ENCODE data around the gene MAPK1. TPM values are rescaled to one million over a fixed set of nuclear protein-coding genes. Genes with fewer than 3 reads are reported as not detected.
"Not testable (repeated sequence)": the region's sequence is repeated elsewhere in the genome, so short reads cannot be mapped to it uniquely, and the experiment has no call there.

MAPK1 gene
- 101 TPM in 2 replicates for total RNA-seq

GRCh38 chr22:21867528-21868266 is at the start of gene MAPK1:
Gene MAPK1 (minus strand): TSS chr22:21867645. CDS start chr22:21867440, 205 bp downstream.
- DNase-seq, result peak; percentile 98
- H3K9me3 Mint-ChIP-seq, result peaks cover 4% of the 10 kb centered on the region
- H3K27me3 Mint-ChIP-seq, result peaks cover 19% of the 10 kb centered on the region
- peaks cover 20% of the 10 kb centered on the region for H3K36me3 Mint-ChIP-seq (ENCODE audit: low read depth)
- intact Hi-C loops (cut with micrococcal nuclease), result loop anchor here (1.0 to 2.0 kb wide), 5 partner anchors 9 to 132 kb away; partner anchors contain the start of gene YPEL1
- H3K4me1 Mint-ChIP-seq, result peaks cover 34% of the 10 kb centered on the region
- H3K4me3 Mint-ChIP-seq, result peak within 1 kb of the TSS; percentile 92
- H3K27ac Mint-ChIP-seq, result peak within 1 kb of the TSS; percentile 97

DNA sequence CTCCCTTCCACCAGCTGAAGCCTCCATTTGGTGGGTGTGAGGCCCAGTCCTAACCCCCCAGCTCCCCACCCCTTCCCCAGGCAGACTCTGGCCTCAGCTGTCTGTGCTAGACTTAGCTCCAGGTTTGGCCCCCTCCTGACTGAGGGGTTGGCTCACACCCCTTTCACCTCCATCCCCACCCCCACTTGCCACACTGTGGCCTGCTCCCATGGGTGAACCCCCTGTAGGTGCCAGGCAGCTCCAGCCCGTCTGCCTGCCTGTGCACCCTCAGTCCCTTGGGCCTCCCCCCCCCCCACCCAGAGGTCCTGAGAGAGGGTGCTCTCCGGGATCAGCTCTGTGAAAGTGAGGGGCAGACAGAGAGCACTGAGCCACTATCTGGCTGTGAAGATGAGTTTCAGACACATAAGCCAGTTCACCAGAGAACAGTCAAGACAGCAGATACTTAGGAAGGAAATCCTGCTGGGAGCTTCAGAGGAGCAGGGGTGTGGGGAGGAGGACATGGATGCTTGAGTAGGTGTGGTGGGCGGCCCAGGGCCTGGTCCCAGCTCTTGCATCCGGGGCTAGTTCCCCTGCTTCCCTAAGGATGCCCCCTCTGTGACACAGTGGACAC is 49.0 kb upstream of the MAPK1 start:
- Mint-ChIP-seq H3K4me1 (no peaks in the 10 kb centered on the region), H3K27me3 (no peaks in the 10 kb centered on the region), H3K36me3 (ENCODE audit: low read depth) (no peaks in the 10 kb centered on the region), H3K9me3 (no peaks in the 10 kb centered on the region), H3K4me3 (no peak overlapping the region), H3K27ac (no peak overlapping the region)
- intact Hi-C loops (cut with micrococcal nuclease), result no loop called here
- DNase-seq, result no peak

- intact Hi-C loops (cut with micrococcal nuclease), result no loop called here
- Mint-ChIP-seq H3K4me3 (no peak overlapping the region), H3K9me3 (no peaks in the 10 kb centered on the region), H3K36me3 (ENCODE audit: low read depth) (no peaks in the 10 kb centered on the region), H3K27ac (no peak overlapping the region), H3K4me1 (no peaks in the 10 kb centered on the region), H3K27me3 (no peaks in the 10 kb centered on the region)
- DNase-seq, result no peak
Measured at GRCh38 chr22:21915624-21916308, 48.3 kb upstream of the MAPK1 start.

DNA sequence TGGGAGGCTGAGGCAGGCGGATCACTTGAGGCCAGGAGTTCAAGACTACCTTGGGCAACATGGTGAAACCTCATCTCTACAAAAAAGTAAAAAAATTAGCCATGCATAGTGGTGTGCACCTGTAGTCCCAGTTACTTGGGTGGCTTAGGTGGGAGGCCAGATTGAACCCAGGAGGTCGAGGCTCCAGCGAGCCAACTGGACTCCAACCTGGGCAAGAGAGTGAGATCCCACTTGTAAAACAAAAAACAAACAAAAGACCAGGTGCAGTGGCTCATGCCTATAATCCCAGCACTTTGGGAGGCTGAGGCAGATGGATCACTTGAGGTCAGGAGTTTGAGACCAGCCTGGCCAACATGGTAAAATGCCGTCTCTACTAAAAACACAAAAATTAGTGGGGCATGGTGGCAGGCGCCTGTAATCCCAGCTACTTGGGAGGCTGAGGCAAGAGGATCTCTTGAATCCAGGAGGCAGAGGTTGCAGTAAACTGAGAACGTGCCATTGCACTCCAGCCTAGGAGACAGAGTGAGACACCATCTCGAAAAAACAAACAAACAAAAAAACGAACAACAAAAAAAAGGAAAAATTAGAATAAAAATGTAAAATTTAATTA is 46.7 kb upstream of the MAPK1 start:
- H3K4me1 Mint-ChIP-seq, result not testable (repeated sequence)

GRCh38 chr22:21910367-21910766 is 42.9 kb upstream of the MAPK1 start:
- H3K27me3 Mint-ChIP-seq; intact Hi-C loops (cut with micrococcal nuclease); H3K36me3 Mint-ChIP-seq (ENCODE audit: low read depth); H3K9me3 Mint-ChIP-seq; H3K4me1 Mint-ChIP-seq; H3K4me3 Mint-ChIP-seq; H3K27ac Mint-ChIP-seq; DNase-seq: not testable (repeated sequence)

More for the DNA sequence above, 46.7 kb upstream of the MAPK1 start:
- H3K27ac Mint-ChIP-seq; H3K36me3 Mint-ChIP-seq (ENCODE audit: low read depth); DNase-seq; H3K27me3 Mint-ChIP-seq; intact Hi-C loops (cut with micrococcal nuclease); H3K9me3 Mint-ChIP-seq; H3K4me3 Mint-ChIP-seq: not testable (repeated sequence)

GRCh38 chr22:21909871-21910270 is 42.4 kb upstream of the MAPK1 start:
- H3K4me1 Mint-ChIP-seq, result no peaks in the 10 kb centered on the region
- no peak for DNase-seq
- no peak overlapping the region for H3K4me3 Mint-ChIP-seq
- H3K9me3 Mint-ChIP-seq, result no peaks in the 10 kb centered on the region
- H3K27ac Mint-ChIP-seq, result no peak overlapping the region
- intact Hi-C loops (cut with micrococcal nuclease), result no loop called here
- peaks cover 2% of the 10 kb centered on the region for H3K27me3 Mint-ChIP-seq
- no peaks in the 10 kb centered on the region for H3K36me3 Mint-ChIP-seq (ENCODE audit: low read depth)

DNA sequence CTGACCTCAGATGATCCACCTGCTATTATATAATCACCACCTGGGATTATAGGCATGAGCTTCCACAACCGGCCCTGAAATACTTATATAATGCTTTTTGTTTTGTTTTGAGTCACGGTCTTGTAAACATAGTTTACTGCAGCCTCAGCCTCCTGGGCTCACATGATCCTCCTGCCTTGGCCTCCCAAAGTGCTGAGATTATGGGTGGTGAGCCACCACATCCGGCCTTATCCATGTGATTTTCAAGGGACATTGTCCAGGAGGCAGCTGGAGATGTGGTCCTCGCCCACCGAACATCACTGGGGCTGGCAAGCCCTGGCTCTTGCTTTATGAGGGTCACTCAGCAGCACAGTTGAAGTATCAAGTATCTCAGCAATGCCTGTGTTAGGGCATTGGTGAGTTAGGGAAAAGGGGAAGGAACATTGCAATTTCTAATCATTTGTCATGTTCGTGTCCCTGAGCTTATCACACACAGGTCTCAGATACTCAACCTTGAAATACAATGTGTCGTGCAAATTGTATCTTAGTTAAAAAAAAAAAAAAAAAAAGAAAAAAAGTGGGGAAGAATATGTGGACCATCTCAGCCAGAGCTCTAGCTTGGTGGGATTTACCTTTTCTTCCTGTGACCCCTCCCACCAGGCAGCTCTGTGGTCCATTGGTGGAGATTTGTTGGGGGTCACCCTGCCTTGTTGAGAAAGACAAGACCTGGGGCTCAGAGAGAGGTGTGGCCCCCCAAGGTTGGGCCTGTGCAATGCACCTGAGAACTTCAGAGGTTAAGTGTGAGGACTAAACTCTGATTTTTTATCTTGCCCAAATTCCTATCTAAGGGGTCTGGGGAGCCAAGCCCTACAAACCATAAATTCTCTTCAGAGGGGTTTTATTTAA is 40.4 kb upstream of the MAPK1 start:
- H3K27me3 Mint-ChIP-seq, result peaks cover 2% of the 10 kb centered on the region
- H3K27ac Mint-ChIP-seq, result no peak overlapping the region
- no peaks in the 10 kb centered on the region for H3K36me3 Mint-ChIP-seq (ENCODE audit: low read depth)
- no peaks in the 10 kb centered on the region for H3K4me1 Mint-ChIP-seq
- H3K4me3 Mint-ChIP-seq, result no peak overlapping the region
- intact Hi-C loops (cut with micrococcal nuclease), result no loop called here
- H3K9me3 Mint-ChIP-seq, result no peaks in the 10 kb centered on the region
- DNase-seq, result no peak

DNA sequence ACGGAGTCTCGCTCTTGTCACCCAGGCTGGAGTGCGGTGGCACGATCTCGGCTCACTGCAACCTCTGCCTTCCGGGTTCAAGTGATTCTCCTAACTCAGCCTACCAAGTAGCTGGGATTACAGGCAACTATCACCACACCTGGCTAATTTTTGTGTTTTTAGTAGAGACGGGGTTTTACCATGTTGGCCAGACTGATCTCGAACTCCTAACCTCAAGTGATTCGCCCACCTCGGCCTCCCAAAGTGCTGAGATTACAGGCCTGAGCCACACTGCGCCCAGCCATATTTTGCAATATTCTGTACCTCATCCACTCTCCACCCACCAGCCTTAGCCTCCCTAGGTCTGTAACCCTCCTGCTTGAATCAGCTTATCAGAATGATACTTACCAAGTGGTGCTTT is 37.8 kb upstream of the MAPK1 start:
- H3K9me3 Mint-ChIP-seq; intact Hi-C loops (cut with micrococcal nuclease); H3K27me3 Mint-ChIP-seq; DNase-seq; H3K27ac Mint-ChIP-seq; H3K36me3 Mint-ChIP-seq (ENCODE audit: low read depth); H3K4me1 Mint-ChIP-seq; H3K4me3 Mint-ChIP-seq: not testable (repeated sequence)

- Mint-ChIP-seq H3K36me3 (ENCODE audit: low read depth) (no peaks in the 10 kb centered on the region), H3K4me1 (no peaks in the 10 kb centered on the region), H3K9me3 (no peaks in the 10 kb centered on the region), H3K27ac (no peak overlapping the region), H3K27me3 (peaks cover 4% of the 10 kb centered on the region), H3K4me3 (no peak overlapping the region)
- no peak for DNase-seq
- intact Hi-C loops (cut with micrococcal nuclease), result no loop called here
Measured at GRCh38 chr22:21904250-21904789, 36.9 kb upstream of the MAPK1 start.

- Mint-ChIP-seq H3K27ac (no peak overlapping the region), H3K36me3 (ENCODE audit: low read depth) (no peaks in the 10 kb centered on the region), H3K4me3 (no peak overlapping the region), H3K4me1 (no peaks in the 10 kb centered on the region), H3K27me3 (peaks cover 4% of the 10 kb centered on the region), H3K9me3 (no peaks in the 10 kb centered on the region)
- intact Hi-C loops (cut with micrococcal nuclease), result no loop called here
- DNase-seq, result no peak
Measured at GRCh38 chr22:21903283-21903682, 35.8 kb upstream of the MAPK1 start.

GRCh38 chr22:21902296-21903087 is 35.0 kb upstream of the MAPK1 start:
- Mint-ChIP-seq H3K27ac (no peak overlapping the region), H3K4me1 (no peaks in the 10 kb centered on the region), H3K36me3 (ENCODE audit: low read depth) (no peaks in the 10 kb centered on the region), H3K9me3 (no peaks in the 10 kb centered on the region), H3K27me3 (peaks cover 6% of the 10 kb centered on the region), H3K4me3 (no peak overlapping the region)
- no peak for DNase-seq
- intact Hi-C loops (cut with micrococcal nuclease), result no loop called here

- no peaks in the 10 kb centered on the region for H3K36me3 Mint-ChIP-seq (ENCODE audit: low read depth)
- intact Hi-C loops (cut with micrococcal nuclease), result no loop called here
- no peaks in the 10 kb centered on the region for H3K9me3 Mint-ChIP-seq
- no peak overlapping the region for H3K27ac Mint-ChIP-seq
- DNase-seq, result no peak
- H3K27me3 Mint-ChIP-seq, result peaks cover 14% of the 10 kb centered on the region
- no peak overlapping the region for H3K4me3 Mint-ChIP-seq
- no peaks in the 10 kb centered on the region for H3K4me1 Mint-ChIP-seq
Measured at GRCh38 chr22:21898354-21898896, 31.0 kb upstream of the MAPK1 start.

Data from activated CD4-positive, alpha-beta T cell treated with anti-CD3 and anti-CD28 coated beads, Interleukin-2, amount 10 ng/mL, durations not matched to agents 24 days and 14 days (primary cell).